A673 (cell line): ENCODE results near the gene TOR4A.

ENCODE experiments used
- CTCF ChIP-seq: fragments of 300-800, 200-600 bp; sonication (generic); conservative IDR thresholded peaks from 2 replicates; pipeline ENCODE4 v1.5.1; 2017; ENCODE audit warnings: low read depth, mild to moderate bottlenecking, antibody characterized with exemption, low read length, moderate library complexity, mixed read lengths
- EZH2 ChIP-seq: fragments of 200-600 bp; sonication (generic); IDR thresholded peaks from 2 replicates; pipeline ENCODE4 v1.6.1; 2017; ENCODE audit warnings: borderline replicate concordance, low read depth, mild to moderate bottlenecking, mixed read lengths, antibody characterized with exemption, low read length; ENCODE audit not compliant: poor library complexity, severe bottlenecking

GRCh38 chr9:137325124-137325523, 47.6 kb downstream of the TOR4A start:
- TF ChIP-seq CTCF (no peak), EZH2 (no peak)
